Measurements from ENCODE around the gene REPIN1.

DNA sequence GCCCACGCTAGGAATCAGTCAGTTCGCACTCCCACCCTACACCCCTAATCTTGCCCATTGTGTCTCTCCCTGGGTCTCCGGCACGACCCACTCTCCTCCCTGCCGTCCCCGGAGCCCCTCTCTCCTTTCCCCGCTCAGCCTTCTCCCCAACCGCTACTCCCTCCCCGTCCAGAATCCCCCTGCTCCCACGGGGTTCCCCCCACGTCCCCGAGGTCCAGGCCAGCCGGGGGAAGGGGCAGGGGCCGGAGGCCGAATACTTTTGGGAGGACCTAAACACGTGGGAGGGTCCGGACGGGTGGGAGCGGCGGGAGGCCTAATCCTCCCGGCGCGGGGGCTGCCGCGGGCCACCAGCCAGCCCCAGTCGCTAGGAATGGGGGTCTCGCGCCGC lies 27.8 kb upstream of the REPIN1 start:
- TF ChIP-seq CTCF (IDR thresholded peaks at IDR 0.05) = no peak
- no peak for TF ChIP-seq EZH2 (IDR thresholded peaks at IDR 0.05; ENCODE audit: borderline replicate concordance, insufficient read depth, low read depth, low read length, poor library complexity, severe bottlenecking)
